Brain microvascular endothelial cell (primary cell): ENCODE measurements around the gene GZMM.

Experiments used
- DNase-seq: peaks from one replicate; pipeline ENCODE4 v3.0.0-alpha.2; 2020
- H3K27ac ChIP-seq: fragments of 250-450 bp; sonication (Bioruptor Pico); 2 replicates; pipeline ENCODE4 v1.5.1; 2020; ENCODE audit warnings: mild to moderate bottlenecking, moderate library complexity
- H3K27me3 ChIP-seq: fragments of 250-450 bp; sonication (Bioruptor Pico); replicated peaks from 2 replicates; pipeline ENCODE4 v1.5.1; 2020; ENCODE audit warnings: mild to moderate bottlenecking
- H3K36me3 ChIP-seq: fragments of 250-450 bp; sonication (Bioruptor Pico); replicated peaks from 2 replicates; pipeline ENCODE4 v1.5.1; 2020; ENCODE audit warnings: mild to moderate bottlenecking
- H3K4me3 ChIP-seq: 2 replicates; pipeline ENCODE4 v1.5.1; 2011; ENCODE audit warnings: low read depth, mild to moderate bottlenecking, control low read depth, low read length, moderate library complexity
- in situ Hi-C: cut with HindIII; loops from 2 replicates; pipeline ENCODE4 v1.10.0; 2017; ENCODE audit warnings: low sequenced_read_pairs, low pct_ligation_motif_present
- TF ChIP-seq, protein P1 (sequence below): IDR thresholded peaks from 2 replicates; pipeline ENCODE4 v1.5.1; 2011; ENCODE audit warnings: low read depth, mild to moderate bottlenecking, moderate library complexity, low read length, control low read depth, inconsistent platforms; ENCODE audit errors: missing control alignments

GZMM gene

DNA sequence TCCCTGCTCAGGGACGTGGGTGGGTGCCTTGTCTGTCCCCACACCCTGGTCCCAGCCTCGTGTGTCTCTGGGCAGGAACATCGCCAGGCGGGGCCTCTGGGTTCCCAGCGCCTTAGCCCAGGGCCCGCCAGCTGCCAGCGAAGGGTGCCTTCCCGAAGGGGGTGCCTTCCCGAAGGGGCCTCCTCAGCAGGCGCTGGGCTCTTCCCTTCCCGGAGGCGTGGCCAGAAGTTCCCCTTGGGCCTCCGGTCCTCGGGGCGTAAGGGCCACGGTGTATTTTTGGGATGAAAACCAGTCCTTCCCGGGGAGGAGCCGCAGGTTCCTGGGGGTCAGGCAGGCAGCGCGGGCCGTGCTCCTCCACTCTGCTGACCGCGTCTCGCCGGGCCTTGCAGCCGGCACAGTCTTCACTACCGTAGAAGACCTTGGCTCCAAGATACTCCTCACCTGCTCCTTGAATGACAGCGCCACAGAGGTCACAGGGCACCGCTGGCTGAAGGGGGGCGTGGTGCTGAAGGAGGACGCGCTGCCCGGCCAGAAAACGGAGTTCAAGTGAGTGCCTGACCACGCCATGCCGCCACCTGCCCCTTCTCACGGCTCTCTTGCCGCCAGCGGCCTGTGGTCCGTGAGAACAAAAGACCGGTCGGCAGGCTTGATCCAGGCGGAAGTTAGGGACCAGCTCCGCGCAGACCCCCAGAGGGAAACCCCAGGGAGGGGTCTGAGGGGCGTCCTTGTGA lies 35.4 kb downstream of the GZMM start:
- H3K27me3 ChIP-seq = no peaks in the 10 kb centered on the region
- TF ChIP-seq, protein P1, sequence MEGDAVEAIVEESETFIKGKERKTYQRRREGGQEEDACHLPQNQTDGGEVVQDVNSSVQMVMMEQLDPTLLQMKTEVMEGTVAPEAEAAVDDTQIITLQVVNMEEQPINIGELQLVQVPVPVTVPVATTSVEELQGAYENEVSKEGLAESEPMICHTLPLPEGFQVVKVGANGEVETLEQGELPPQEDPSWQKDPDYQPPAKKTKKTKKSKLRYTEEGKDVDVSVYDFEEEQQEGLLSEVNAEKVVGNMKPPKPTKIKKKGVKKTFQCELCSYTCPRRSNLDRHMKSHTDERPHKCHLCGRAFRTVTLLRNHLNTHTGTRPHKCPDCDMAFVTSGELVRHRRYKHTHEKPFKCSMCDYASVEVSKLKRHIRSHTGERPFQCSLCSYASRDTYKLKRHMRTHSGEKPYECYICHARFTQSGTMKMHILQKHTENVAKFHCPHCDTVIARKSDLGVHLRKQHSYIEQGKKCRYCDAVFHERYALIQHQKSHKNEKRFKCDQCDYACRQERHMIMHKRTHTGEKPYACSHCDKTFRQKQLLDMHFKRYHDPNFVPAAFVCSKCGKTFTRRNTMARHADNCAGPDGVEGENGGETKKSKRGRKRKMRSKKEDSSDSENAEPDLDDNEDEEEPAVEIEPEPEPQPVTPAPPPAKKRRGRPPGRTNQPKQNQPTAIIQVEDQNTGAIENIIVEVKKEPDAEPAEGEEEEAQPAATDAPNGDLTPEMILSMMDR = no peak
- no peak for DNase-seq
- in situ Hi-C loops = no loop called here
- H3K27ac ChIP-seq = no peak overlapping the region
- no peak overlapping the region for H3K4me3 ChIP-seq
- peaks cover 31% of the 10 kb centered on the region for H3K36me3 ChIP-seq

DNA sequence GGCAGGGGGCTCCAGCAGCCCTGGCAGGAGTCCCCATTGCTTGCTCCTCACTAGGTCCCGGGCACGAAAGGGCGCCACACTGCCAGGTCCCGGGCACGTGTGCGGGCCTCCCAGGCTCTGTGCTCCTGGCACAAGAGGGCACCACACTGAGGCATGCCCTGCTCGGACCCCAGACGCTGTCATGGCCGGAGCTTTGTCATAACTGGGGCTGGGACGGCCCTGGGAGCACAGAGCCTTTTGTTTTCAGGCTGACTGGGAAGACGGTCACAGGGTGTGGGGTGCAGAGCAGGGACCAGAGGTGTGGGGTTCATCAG lies 35.9 kb downstream of the GZMM start:
- Histone ChIP-seq H3K27me3 (no peaks in the 10 kb centered on the region), H3K27ac (no peak overlapping the region), H3K4me3 (no peak overlapping the region), H3K36me3 (peaks cover 31% of the 10 kb centered on the region)
- TF ChIP-seq, protein P1 = no peak
- DNase-seq = no peak
- in situ Hi-C loops = no loop called here

DNA sequence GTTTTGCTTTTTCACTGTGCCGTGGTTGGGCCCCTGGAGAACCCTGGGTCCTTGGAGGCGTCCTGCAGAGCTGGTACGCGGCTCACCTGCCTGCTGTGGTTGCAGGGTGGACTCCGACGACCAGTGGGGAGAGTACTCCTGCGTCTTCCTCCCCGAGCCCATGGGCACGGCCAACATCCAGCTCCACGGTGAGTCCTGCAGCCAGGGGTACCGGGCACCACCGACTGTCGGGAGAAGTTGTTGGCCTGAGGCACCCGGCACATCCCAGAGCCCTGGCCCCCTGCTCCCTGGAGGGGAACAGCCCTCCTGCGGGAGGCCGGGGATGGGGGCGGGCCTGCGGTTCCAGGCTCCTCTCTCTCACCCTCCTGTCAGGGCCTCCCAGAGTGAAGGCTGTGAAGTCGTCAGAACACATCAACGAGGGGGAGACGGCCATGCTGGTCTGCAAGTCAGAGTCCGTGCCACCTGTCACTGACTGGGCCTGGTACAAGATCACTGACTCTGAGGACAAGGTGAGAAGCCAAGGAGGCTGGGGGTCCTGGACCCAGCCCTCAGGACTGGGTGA lies 36.5 kb downstream of the GZMM start:
- in situ Hi-C loops = no loop called here
- TF ChIP-seq, protein P1 = no peak
- Histone ChIP-seq H3K27me3 (no peaks in the 10 kb centered on the region), H3K36me3 (peaks cover 31% of the 10 kb centered on the region), H3K4me3 (no peak overlapping the region), H3K27ac (no peak overlapping the region)
- no peak for DNase-seq

- in situ Hi-C loops = no loop called here
- Histone ChIP-seq H3K36me3 (peaks cover 31% of the 10 kb centered on the region), H3K27ac (no peak overlapping the region), H3K4me3 (no peak overlapping the region), H3K27me3 (no peaks in the 10 kb centered on the region)
- DNase-seq = no peak
- TF ChIP-seq, protein P1 = no peak
These were observed 37.7 kb downstream of the GZMM start for GRCh38 chr19:581399-582111.

DNA sequence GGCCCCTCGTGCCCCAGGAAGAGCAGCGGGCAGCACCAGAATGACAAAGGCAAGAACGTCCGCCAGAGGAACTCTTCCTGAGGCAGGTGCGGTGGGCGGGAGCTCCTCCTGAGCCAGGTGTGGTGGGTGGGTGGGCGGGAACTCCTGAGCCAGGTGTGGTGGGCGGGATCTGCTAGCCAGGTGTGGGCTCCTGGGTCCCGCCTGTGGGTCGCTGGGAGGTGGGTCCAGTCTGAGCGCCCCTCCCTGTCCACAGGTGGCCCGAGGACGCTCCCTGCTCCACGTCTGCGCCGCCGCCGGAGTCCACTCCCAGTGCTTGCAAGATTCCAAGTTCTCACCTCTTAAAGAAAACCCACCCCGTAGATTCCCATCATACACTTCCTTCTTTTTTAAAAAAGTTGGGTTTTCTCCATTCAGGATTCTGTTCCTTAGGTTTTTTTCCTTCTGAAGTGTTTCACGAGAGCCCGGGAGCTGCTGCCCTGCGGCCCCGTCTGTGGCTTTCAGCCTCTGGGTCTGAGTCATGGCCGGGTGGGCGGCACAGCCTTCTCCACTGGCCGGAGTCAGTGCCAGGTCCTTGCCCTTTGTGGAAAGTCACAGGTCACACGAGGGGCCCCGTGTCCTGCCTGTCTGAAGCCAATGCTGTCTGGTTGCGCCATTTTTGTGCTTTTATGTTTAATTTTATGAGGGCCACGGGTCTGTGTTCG lies 38.8 kb downstream of the GZMM start:
- peaks cover 31% of the 10 kb centered on the region for H3K36me3 ChIP-seq
- in situ Hi-C loops = no loop called here

More for the DNA sequence above, 38.8 kb downstream of the GZMM start:
- Histone ChIP-seq H3K27ac (no peak overlapping the region), H3K4me3 (no peak overlapping the region), H3K27me3 (no peaks in the 10 kb centered on the region)
- DNase-seq = no peak
- TF ChIP-seq, protein P1 = no peak
